Effector memory CD4-positive, alpha-beta T cell (primary cell): ENCODE measurements around the gene SRPK2.
"Not testable (repeated sequence)": the region's sequence is repeated elsewhere in the genome, so short reads cannot be mapped to it uniquely, and the experiment has no call there.

Source experiments
- DNase-seq, 3 donors: peaks; one replicate each; pipeline ENCODE4 v3.0.0-alpha.2; 2020
- H3K27ac ChIP-seq: 2 replicates; pipeline ENCODE4 v1.7.0; 2013; ENCODE audit warnings: mild to moderate bottlenecking, low read length, moderate library complexity; ENCODE audit not compliant: insufficient read depth, poor library complexity, severe bottlenecking
- H3K27me3 ChIP-seq: replicated peaks from 2 replicates; pipeline ENCODE4 v1.7.0; 2013; ENCODE audit warnings: mild to moderate bottlenecking, low read length; ENCODE audit not compliant: insufficient read depth, control insufficient read depth, poor library complexity, severe bottlenecking
- H3K36me3 ChIP-seq: 2 replicates; pipeline ENCODE4 v1.7.0; 2013; ENCODE audit warnings: mild to moderate bottlenecking, low read length, moderate library complexity; ENCODE audit not compliant: control insufficient read depth, insufficient read depth
- H3K4me1 ChIP-seq: 2 replicates; pipeline ENCODE4 v1.7.0; 2013; ENCODE audit warnings: low read length, mild to moderate bottlenecking; ENCODE audit not compliant: control insufficient read depth, insufficient read depth, poor library complexity, severe bottlenecking
- H3K4me3 ChIP-seq: 2 replicates; pipeline ENCODE4 v1.7.0; 2013; ENCODE audit warnings: low read length, low read depth, mild to moderate bottlenecking; ENCODE audit not compliant: insufficient read depth, poor library complexity, severe bottlenecking
- H3K9me3 ChIP-seq: 2 replicates; pipeline ENCODE4 v1.7.0; 2013; ENCODE audit warnings: mild to moderate bottlenecking, low read length, moderate library complexity; ENCODE audit not compliant: control insufficient read depth

Gene SRPK2

GRCh38 chr7:105204953-105205352 is 183.8 kb downstream of the SRPK2 start:
- no peak for DNase-seq
- Histone ChIP-seq H3K27me3 (no peaks in the 10 kb centered on the region), H3K4me1 (peaks cover 8% of the 10 kb centered on the region), H3K36me3 (peaks cover 9% of the 10 kb centered on the region), H3K27ac (no peak overlapping the region), H3K4me3 (no peak overlapping the region), H3K9me3 (no peaks in the 10 kb centered on the region)

DNA sequence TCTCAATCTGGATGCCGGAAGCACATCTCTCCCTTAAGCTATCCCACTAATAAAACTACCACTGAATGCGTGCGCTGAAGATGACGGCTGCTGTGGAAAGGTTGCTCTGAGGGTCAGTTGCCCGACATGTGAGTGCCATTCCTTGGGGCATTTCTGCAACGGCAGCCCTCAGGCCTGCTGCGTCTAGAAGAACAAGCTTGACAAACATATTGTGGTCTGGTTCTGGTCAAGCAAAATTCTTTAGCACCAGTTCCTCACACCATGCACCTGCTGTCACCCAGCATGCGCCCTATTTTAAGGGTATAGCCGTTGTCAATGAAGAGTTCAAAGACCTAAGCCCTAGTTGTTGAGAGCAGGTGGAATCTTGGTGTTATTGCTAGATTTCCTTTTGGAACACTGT is 184.2 kb downstream of the SRPK2 start:
- H3K36me3 ChIP-seq = peaks cover 9% of the 10 kb centered on the region
- H3K9me3 ChIP-seq = no peaks in the 10 kb centered on the region
- H3K4me1 ChIP-seq = peaks cover 8% of the 10 kb centered on the region
- no peak overlapping the region for H3K27ac ChIP-seq
- H3K4me3 ChIP-seq = no peak overlapping the region
- no peaks in the 10 kb centered on the region for H3K27me3 ChIP-seq
- no peak for DNase-seq

DNA sequence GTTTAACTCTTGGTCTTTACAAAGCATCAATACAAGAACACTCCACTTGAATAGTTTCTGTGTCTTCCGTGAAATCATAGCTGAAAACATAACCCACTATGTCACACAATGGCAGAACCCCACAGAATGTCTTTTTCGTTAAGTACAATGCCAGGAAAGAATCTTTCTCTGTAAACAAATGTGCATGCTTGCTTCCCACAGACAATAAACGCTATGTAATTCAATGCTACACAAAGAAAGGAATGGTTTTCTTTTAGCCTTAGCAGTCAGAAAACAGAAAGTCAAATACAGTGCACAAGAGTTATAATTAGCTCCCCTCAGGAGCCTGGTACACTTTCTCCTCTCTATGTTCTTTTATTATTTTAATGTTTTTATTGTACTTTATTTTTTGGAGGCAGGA is 186.1 kb downstream of the SRPK2 start:
- H3K27me3 ChIP-seq = no peaks in the 10 kb centered on the region
- no peak overlapping the region for H3K27ac ChIP-seq
- H3K36me3 ChIP-seq = peaks cover 9% of the 10 kb centered on the region
- H3K9me3 ChIP-seq = no peaks in the 10 kb centered on the region
- H3K4me1 ChIP-seq = peaks cover 8% of the 10 kb centered on the region
- H3K4me3 ChIP-seq = no peak overlapping the region
- DNase-seq = no peak

DNA sequence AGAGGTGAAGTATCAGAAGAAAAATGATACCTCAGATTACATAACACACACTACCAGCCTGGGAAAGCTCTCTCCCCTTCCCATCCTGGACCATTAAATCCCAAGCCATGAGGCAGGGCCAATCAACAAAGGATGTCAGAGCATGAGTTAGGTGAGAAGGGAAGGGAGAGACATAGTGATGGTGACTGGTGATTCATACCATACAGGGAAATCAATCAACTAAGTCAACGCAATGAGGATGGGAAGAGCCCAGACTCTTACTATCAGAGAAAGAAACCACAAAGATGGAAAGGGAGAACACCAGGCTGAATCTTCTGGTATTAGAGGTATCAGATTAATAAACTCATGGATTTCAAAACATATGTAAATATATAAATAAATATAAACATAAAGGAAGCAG is 189.3 kb downstream of the SRPK2 start:
- Histone ChIP-seq H3K4me1 (no peaks in the 10 kb centered on the region), H3K9me3 (no peaks in the 10 kb centered on the region), H3K4me3 (no peak overlapping the region), H3K27me3 (no peaks in the 10 kb centered on the region), H3K27ac (no peak overlapping the region), H3K36me3 (peaks cover 9% of the 10 kb centered on the region)
- DNase-seq = no peak

GRCh38 chr7:105198223-105198622 is 190.5 kb downstream of the SRPK2 start:
- DNase-seq = no peak
- Histone ChIP-seq H3K4me1 (no peaks in the 10 kb centered on the region), H3K27ac (no peak overlapping the region), H3K36me3 (peaks cover 5% of the 10 kb centered on the region), H3K9me3 (no peaks in the 10 kb centered on the region), H3K4me3 (no peak overlapping the region), H3K27me3 (no peaks in the 10 kb centered on the region)

GRCh38 chr7:105196473-105196872 is 192.2 kb downstream of the SRPK2 start:
- peaks cover 5% of the 10 kb centered on the region for H3K36me3 ChIP-seq
- H3K4me1 ChIP-seq = no peaks in the 10 kb centered on the region
- H3K9me3 ChIP-seq = no peaks in the 10 kb centered on the region
- H3K4me3 ChIP-seq = no peak overlapping the region
- H3K27ac ChIP-seq = no peak overlapping the region
- DNase-seq = no peak
- H3K27me3 ChIP-seq = no peaks in the 10 kb centered on the region

- H3K36me3 ChIP-seq = peaks cover 5% of the 10 kb centered on the region
Observed at GRCh38 chr7:105195891-105196290, 192.8 kb downstream of the SRPK2 start.

DNA sequence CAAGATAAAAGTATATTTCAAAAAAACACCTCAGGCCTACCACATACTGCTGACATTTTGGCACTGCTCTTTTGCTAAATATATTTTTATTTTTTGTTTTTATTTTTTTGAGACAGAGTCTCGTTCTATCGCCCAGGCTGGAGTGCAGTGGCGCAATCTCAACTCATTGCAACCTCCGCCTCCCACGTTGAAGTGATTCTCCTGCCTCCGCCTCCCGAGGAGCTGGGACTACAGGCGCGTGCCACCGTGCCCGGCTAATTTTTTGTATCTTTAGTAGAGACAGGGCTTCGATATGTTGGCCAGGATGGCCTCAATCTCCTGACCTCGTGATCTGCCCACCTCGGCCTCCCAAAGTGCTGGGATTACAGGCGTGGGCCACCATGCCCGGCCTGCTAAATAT is 193.8 kb downstream of the SRPK2 start:
- H3K4me1 ChIP-seq, DNase-seq, H3K27me3 ChIP-seq, H3K4me3 ChIP-seq, H3K36me3 ChIP-seq, H3K27ac ChIP-seq, H3K9me3 ChIP-seq: not testable (repeated sequence)

More at GRCh38 chr7:105195891-105196290, 192.8 kb downstream of the SRPK2 start:
- H3K9me3 ChIP-seq = no peaks in the 10 kb centered on the region
- H3K4me1 ChIP-seq = no peaks in the 10 kb centered on the region
- DNase-seq = no peak
- H3K27ac ChIP-seq = no peak overlapping the region
- H3K27me3 ChIP-seq = no peaks in the 10 kb centered on the region
- H3K4me3 ChIP-seq = no peak overlapping the region

DNA sequence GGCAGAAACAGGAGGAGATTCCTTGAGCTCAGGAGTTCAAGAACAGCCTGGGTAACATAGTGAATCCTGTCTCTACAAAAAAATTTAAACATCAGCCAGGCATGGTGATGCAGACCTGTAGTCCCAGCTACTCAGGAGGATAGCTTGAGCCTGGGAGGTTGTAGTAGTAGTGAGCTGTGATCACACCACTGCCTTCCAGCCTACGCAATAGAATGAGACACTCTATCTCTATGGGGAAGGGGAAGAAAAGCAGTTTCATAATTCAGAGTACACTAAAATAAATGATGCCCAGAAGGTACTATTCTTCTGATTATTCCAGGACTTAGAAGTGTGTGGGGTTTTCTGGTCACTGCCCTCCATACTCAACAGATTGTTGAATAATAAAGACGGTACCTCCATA is 197.4 kb downstream of the SRPK2 start:
- DNase-seq = no peak
- Histone ChIP-seq H3K4me3 (no peak overlapping the region), H3K9me3 (no peaks in the 10 kb centered on the region), H3K27ac (no peak overlapping the region), H3K27me3 (no peaks in the 10 kb centered on the region), H3K36me3 (no peaks in the 10 kb centered on the region), H3K4me1 (no peaks in the 10 kb centered on the region)

DNA sequence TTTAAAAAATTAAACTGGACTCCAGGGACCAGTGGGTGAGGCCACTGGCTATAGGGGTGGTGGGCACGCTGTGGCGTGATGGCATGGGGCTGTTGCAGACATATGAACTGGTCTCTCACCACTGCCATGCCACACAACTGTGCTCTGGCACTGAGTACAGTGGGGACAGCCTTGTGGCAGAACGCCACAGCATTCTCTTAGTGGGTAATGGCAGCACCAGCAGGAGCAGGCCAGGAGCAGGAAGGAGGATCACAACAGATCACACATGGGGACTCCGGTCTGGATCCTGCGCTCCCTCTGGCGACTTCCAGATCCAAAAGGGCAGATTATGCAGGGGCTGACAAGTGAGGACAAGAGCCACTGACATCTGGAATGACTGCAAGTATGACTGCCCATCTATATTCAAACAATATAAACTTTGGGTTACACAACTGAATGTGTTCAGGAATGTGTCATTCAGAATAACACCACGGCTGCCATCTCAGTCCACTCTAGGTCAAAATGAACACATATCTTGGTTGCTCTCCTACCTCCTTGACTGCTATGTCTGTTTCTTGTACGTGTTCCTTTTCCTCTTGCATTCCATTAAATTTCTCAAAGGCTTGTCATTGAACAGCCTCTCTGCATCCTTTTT is 198.7 kb downstream of the SRPK2 start:
- H3K9me3 ChIP-seq = no peaks in the 10 kb centered on the region
- H3K4me3 ChIP-seq = no peak overlapping the region
- H3K27me3 ChIP-seq = no peaks in the 10 kb centered on the region
- no peaks in the 10 kb centered on the region for H3K4me1 ChIP-seq
- no peaks in the 10 kb centered on the region for H3K36me3 ChIP-seq
- H3K27ac ChIP-seq = no peak overlapping the region
- DNase-seq = no peak
